BLaER1 treated with 17β-estradiol and CSF1 and Interleukin-3, amounts not matched to agents 10 nM and 100 nM (cell line): ENCODE measurements around the gene NPL.

Experiments
- H3K27ac ChIP-seq, 11 experiments: shearing (Covaris generic); formaldehyde crosslinking; 2 replicates each; pipeline ENCODE4 v1.8.1; 2022
- H3K27me3 ChIP-seq, 11 experiments: shearing (Covaris generic); formaldehyde crosslinking; 2 replicates each; pipeline ENCODE4 v1.8.1; 2022
- H3K36me3 ChIP-seq, 11 experiments: shearing (Covaris generic); formaldehyde crosslinking; 2 replicates each; pipeline ENCODE4 v1.8.1; 2022
- H3K4me1 ChIP-seq, 10 experiments: shearing (Covaris generic); formaldehyde crosslinking; 2 replicates each; pipeline ENCODE4 v1.8.1; 2022
- H3K4me2 ChIP-seq, 11 experiments: shearing (Covaris generic); formaldehyde crosslinking; 2 replicates each; pipeline ENCODE4 v1.8.1; 2022
- H3K4me3 ChIP-seq, 10 experiments: shearing (Covaris generic); formaldehyde crosslinking; 2 replicates each; pipeline ENCODE4 v1.8.1; 2022
- H3K9ac ChIP-seq, 11 experiments: shearing (Covaris generic); formaldehyde crosslinking; 2 replicates each; pipeline ENCODE4 v1.8.1; 2022
- H3K9me3 ChIP-seq, 11 experiments: shearing (Covaris generic); formaldehyde crosslinking; replicated peaks in 1 of 11; 2 replicates each; pipeline ENCODE4 v1.8.1; 2022
- H4K20me1 ChIP-seq, 11 experiments: shearing (Covaris generic); formaldehyde crosslinking; 2 replicates each; pipeline ENCODE4 v1.8.1; 2022
- Cebpa-rat ChIP-seq, 11 experiments: shearing (Covaris generic); IDR thresholded peaks; 2 replicates each; pipeline ENCODE4 v1.8.1; 2022

The NPL gene

DNA sequence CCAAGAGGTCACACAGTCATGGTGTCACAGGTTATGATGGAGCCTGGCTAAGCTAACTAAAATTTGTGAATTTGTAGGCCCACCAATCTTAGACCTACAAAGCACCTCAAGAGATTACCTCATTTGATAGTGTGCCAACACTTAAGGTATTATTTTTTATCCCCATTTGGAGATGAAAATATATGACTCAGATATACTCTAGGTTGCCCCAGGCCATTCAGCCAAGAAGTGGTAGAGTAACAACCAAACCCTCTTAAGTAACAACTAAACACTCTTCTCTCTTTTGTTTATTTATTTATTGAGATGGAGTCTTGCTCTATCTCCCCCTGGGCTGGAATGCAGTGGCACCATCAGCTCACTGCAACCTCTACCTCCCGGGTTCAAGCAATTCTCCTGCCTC, 14.3 kb downstream of the NPL start:
- Histone ChIP-seq H3K9me3 (no peaks in the 10 kb centered on the region; a peak in 1 of 22 replicates), H3K4me3 (no peak overlapping the region)

GRCh38 chr1:182806015-182806678, 16.6 kb downstream of the NPL start:
- H4K20me1 ChIP-seq = peaks cover 0 to 100% (median 0%) of the 10 kb centered on the region in 11 experiments; a peak in 6 of 22 replicates
- peaks cover 0 to 88% (median 0%) of the 10 kb centered on the region in 10 experiments; a peak in 7 of 20 replicates for H3K4me1 ChIP-seq
- no peak overlapping the region for H3K4me3 ChIP-seq
- no peak overlapping the region for H3K27ac ChIP-seq
- H3K4me2 ChIP-seq = peak overlapping the region in 2 of 11 experiments; percentile 11 to 55; a peak in 3 of 22 replicates
- no peaks in the 10 kb centered on the region for H3K27me3 ChIP-seq
- no peak for TF ChIP-seq Cebpa-rat (IDR thresholded peaks at IDR 0.05)
- H3K36me3 ChIP-seq = peaks cover 0 to 100% (median 28%) of the 10 kb centered on the region in 11 experiments; a peak in 15 of 22 replicates
- no peaks in the 10 kb centered on the region; a peak in 1 of 22 replicates for H3K9me3 ChIP-seq
- H3K9ac ChIP-seq = peak overlapping the region in 2 of 11 experiments; percentile 19 to 41; a peak in 2 of 22 replicates

More for the DNA sequence above, 14.3 kb downstream of the NPL start:
- peak overlapping the region in 2 of 11 experiments; percentile 30 to 39; a peak in 1 of 22 replicates for H3K4me2 ChIP-seq
- H3K27ac ChIP-seq = peak overlapping the region in 1 of 11 experiments; percentile 9; a peak in 1 of 22 replicates
- H3K9ac ChIP-seq = peak overlapping the region in 1 of 11 experiments; percentile 47; a peak in 1 of 22 replicates
- H4K20me1 ChIP-seq = peaks cover 0 to 100% (median 0%) of the 10 kb centered on the region in 11 experiments; a peak in 6 of 22 replicates
- H3K4me1 ChIP-seq = peaks cover 0 to 96% (median 0%) of the 10 kb centered on the region in 10 experiments; a peak in 6 of 20 replicates
- no peak for TF ChIP-seq Cebpa-rat (IDR thresholded peaks at IDR 0.05)
- no peaks in the 10 kb centered on the region for H3K27me3 ChIP-seq
- peaks cover 0 to 100% (median 28%) of the 10 kb centered on the region in 11 experiments; a peak in 15 of 22 replicates for H3K36me3 ChIP-seq

DNA sequence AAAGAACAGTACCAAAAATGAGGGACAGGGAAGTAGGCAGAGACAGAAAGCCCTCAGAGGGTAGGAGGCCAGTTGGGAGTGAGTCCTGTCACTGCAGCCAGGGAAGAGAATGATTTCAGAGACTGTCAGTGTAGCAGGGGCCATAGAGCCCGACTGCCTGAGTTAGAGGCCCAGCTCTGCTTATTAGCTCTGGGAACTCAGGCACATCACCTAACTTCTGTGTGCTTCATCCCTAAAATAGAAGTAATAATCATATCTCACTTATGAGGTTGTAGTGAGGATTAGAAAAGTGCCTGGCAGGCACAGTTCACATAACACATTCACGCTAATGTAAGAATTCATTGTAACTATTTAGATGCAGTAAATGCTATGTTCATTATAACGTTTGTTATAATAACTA, 18.3 kb downstream of the NPL start:
- Histone ChIP-seq H3K36me3 (peaks cover 0 to 100% (median 28%) of the 10 kb centered on the region in 11 experiments; a peak in 15 of 22 replicates), H3K9me3 (no peaks in the 10 kb centered on the region; a peak in 1 of 22 replicates), H4K20me1 (peaks cover 0 to 100% (median 0%) of the 10 kb centered on the region in 11 experiments; a peak in 7 of 22 replicates), H3K9ac (no peak overlapping the region; a peak in 1 of 22 replicates), H3K27ac (no peak overlapping the region), H3K4me1 (peaks cover 0 to 71% (median 0%) of the 10 kb centered on the region in 10 experiments; a peak in 7 of 20 replicates), H3K4me3 (no peak overlapping the region), H3K4me2 (peak overlapping the region in 2 of 11 experiments; percentile 10 to 13; a peak in 1 of 22 replicates), H3K27me3 (no peaks in the 10 kb centered on the region)
- no peak for TF ChIP-seq Cebpa-rat (IDR thresholded peaks at IDR 0.05)

GRCh38 chr1:182809414-182809957, 19.9 kb downstream of the NPL start:
- Histone ChIP-seq H3K27ac (peak overlapping the region in 1 of 11 experiments; percentile 8; a peak in 1 of 22 replicates), H3K9me3 (no peaks in the 10 kb centered on the region; a peak in 1 of 22 replicates), H4K20me1 (peaks cover 0 to 100% (median 0%) of the 10 kb centered on the region in 11 experiments; a peak in 7 of 22 replicates), H3K4me2 (peak overlapping the region in 3 of 11 experiments; percentile 2 to 28 (median 15); a peak in 4 of 22 replicates), H3K9ac (no peak overlapping the region), H3K36me3 (peaks cover 0 to 100% (median 23%) of the 10 kb centered on the region in 11 experiments; a peak in 14 of 22 replicates), H3K4me3 (no peak overlapping the region), H3K27me3 (no peaks in the 10 kb centered on the region), H3K4me1 (peaks cover 0 to 55% (median 0%) of the 10 kb centered on the region in 10 experiments; a peak in 7 of 20 replicates)
- no peak for TF ChIP-seq Cebpa-rat (IDR thresholded peaks at IDR 0.05)

DNA sequence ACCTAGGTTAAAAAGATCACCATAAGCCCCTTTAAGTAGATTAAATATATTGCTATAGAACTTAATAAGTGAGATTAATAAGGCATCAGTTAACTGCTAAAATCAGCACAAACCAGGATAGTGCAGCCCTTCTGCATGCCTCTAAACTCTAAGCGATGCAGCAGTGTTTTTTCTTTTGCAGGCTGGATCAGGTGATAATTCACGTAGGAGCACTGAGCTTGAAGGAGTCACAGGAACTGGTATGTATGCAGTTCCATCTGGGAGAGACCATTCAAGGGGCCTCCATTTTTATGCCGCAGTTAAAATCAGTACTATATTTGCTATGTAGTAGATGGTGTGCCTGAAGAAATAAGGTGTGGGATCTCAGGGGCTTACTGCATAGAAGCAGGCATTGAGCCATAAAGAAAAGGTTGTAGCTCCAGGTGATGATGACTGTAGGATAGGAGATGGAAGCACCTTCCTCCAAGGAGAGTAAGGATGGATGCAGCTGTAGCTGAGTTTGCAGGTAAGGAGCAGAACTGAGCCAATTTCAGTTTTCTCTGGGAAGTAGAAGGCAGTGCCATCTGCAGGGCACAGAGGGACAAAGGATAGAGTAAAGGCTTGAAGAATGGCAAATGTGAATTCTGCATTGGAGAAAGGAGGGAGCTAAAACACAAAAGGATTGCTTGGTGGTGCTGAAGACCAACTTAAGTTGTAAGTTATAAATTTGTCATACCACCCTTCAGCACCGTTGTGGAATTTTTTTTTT, 22.6 kb downstream of the NPL start:
- Histone ChIP-seq H4K20me1 (peaks cover 0 to 100% (median 0%) of the 10 kb centered on the region in 11 experiments; a peak in 7 of 22 replicates), H3K27ac (no peak overlapping the region), H3K4me2 (no peak overlapping the region), H3K27me3 (no peaks in the 10 kb centered on the region), H3K9me3 (no peaks in the 10 kb centered on the region), H3K36me3 (peaks cover 0 to 100% (median 24%) of the 10 kb centered on the region in 11 experiments; a peak in 15 of 22 replicates), H3K4me1 (peaks cover 0 to 28% (median 0%) of the 10 kb centered on the region in 10 experiments; a peak in 6 of 20 replicates), H3K4me3 (no peak overlapping the region), H3K9ac (no peak overlapping the region)
- no peak for TF ChIP-seq Cebpa-rat (IDR thresholded peaks at IDR 0.05)

DNA sequence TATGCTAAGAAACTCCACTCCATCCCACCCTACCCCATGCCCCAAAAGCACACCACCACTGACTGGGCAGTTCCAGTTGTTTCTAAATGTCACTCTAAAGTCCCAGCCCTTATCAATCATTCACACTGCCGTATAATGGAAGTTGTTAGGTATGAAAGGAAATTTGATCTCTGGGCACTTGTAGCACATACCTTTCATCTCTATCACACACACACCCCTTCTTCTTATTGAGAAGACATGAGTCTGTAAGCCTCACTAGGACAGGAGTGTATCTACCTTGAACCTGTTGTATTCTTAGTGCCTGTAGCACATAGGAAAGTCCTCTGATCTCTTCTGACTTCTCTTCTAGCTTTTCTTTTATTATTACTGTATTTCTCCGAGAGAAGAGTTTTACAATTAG, 27.3 kb downstream of the NPL start:
- no peaks in the 10 kb centered on the region for H3K27me3 ChIP-seq
- peaks cover 0 to 24% (median 4%) of the 10 kb centered on the region in 10 experiments; a peak in 7 of 20 replicates for H3K4me1 ChIP-seq
- no peaks in the 10 kb centered on the region for H3K9me3 ChIP-seq
- H3K27ac ChIP-seq = no peak overlapping the region; a peak in 1 of 22 replicates
- H3K9ac ChIP-seq = no peak overlapping the region
- peaks cover 0 to 100% (median 0%) of the 10 kb centered on the region in 11 experiments; a peak in 7 of 22 replicates for H4K20me1 ChIP-seq
- TF ChIP-seq Cebpa-rat (IDR thresholded peaks at IDR 0.05) = no peak
- H3K4me3 ChIP-seq = no peak overlapping the region
- H3K4me2 ChIP-seq = no peak overlapping the region
- H3K36me3 ChIP-seq = peaks cover 6 to 100% (median 35%) of the 10 kb centered on the region in 11 experiments; a peak in 16 of 22 replicates

GRCh38 chr1:182817802-182818201, 28.2 kb downstream of the NPL start:
- no peak overlapping the region for H3K4me3 ChIP-seq
- H3K9me3 ChIP-seq = no peaks in the 10 kb centered on the region
- H3K36me3 ChIP-seq = peaks cover 6 to 100% (median 35%) of the 10 kb centered on the region in 11 experiments; a peak in 16 of 22 replicates
- H3K4me2 ChIP-seq = peak overlapping the region in 1 of 11 experiments; percentile 21; a peak in 3 of 22 replicates
- no peak overlapping the region for H3K27ac ChIP-seq
- H3K27me3 ChIP-seq = no peaks in the 10 kb centered on the region
- peaks cover 0 to 100% (median 0%) of the 10 kb centered on the region in 11 experiments; a peak in 6 of 22 replicates for H4K20me1 ChIP-seq
- no peak overlapping the region for H3K9ac ChIP-seq
- no peak for TF ChIP-seq Cebpa-rat (IDR thresholded peaks at IDR 0.05)
- H3K4me1 ChIP-seq = peaks cover 0 to 34% (median 5%) of the 10 kb centered on the region in 10 experiments; a peak in 8 of 20 replicates

- peak overlapping the region in 1 of 11 experiments; percentile 59; a peak in 2 of 22 replicates for H3K4me2 ChIP-seq
- H3K27me3 ChIP-seq = no peaks in the 10 kb centered on the region
- peaks cover 0 to 68% (median 0%) of the 10 kb centered on the region in 10 experiments; a peak in 5 of 20 replicates for H3K4me1 ChIP-seq
- peaks cover 0 to 100% (median 11%) of the 10 kb centered on the region in 11 experiments; a peak in 10 of 22 replicates for H3K36me3 ChIP-seq
- H3K27ac ChIP-seq = no peak overlapping the region
- TF ChIP-seq Cebpa-rat (IDR thresholded peaks at IDR 0.05) = no peak
- no peak overlapping the region for H3K4me3 ChIP-seq
- H3K9me3 ChIP-seq = no peaks in the 10 kb centered on the region
- H4K20me1 ChIP-seq = peaks cover 0 to 100% (median 0%) of the 10 kb centered on the region in 11 experiments; a peak in 6 of 22 replicates
- H3K9ac ChIP-seq = no peak overlapping the region
These were observed 33.6 kb downstream of the NPL start for GRCh38 chr1:182823220-182823619.
